Tibial artery (tissue), 4 donors: Measurements from ENCODE around the gene CPT1C.

Experiments used
- DNase-seq, 2 donors: peaks; one replicate each; pipeline ENCODE4 v3.0.0-alpha.2; 2019
- H3K27ac ChIP-seq, 2 donors: fragments of 200-600 bp; sonication (generic) in 1 of 2; 1 replicate in 1 of 2; 2 replicates in 1 of 2; pipeline ENCODE4 v1.5.1; 2018 to 2019; ENCODE audit warnings: mild to moderate bottlenecking in 1 of 2
- H3K27me3 ChIP-seq, 2 donors: fragments of 200-600 bp; sonication (generic) in 1 of 2; one replicate each; pipeline versions ENCODE4 v1.5.1 to v1.6.0; 2016 to 2019
- H3K36me3 ChIP-seq, 3 donors: fragments of 200-600 bp; sonication (generic) in 2 of 3; one replicate each; pipeline ENCODE4 v1.5.1; 2016 to 2019; ENCODE audit warnings: mild to moderate bottlenecking in 2 of 3
- H3K4me1 ChIP-seq, 4 donors: fragments of 200-600 bp; sonication (generic) in 2 of 4; 1 replicate in 3 of 4; 2 replicates in 1 of 4; pipeline ENCODE4 v1.5.1; 2016 to 2019
- H3K4me3 ChIP-seq, 2 donors: fragments of 200-600 bp; sonication (generic) in 1 of 2; 1 replicate in 1 of 2; 2 replicates in 1 of 2; pipeline ENCODE4 v1.5.1; 2018 to 2019; ENCODE audit warnings: mild to moderate bottlenecking in 2 of 2
- H3K9me3 ChIP-seq, 3 donors: fragments of 200-600 bp; sonication (generic) in 1 of 3; one replicate each; pipeline ENCODE4 v1.5.1; 2016 to 2019
- CTCF ChIP-seq, 2 experiments: fragments of 200-600 bp in 1 of 2; fragments of 450-650 bp in 1 of 2; IDR thresholded peaks; one replicate each; pipeline ENCODE4 v1.5.1; 2017 to 2019; ENCODE audit warnings: antibody characterized with exemption in 2 of 2, mild to moderate bottlenecking in 1 of 2, moderate library complexity in 1 of 2
- intact Hi-C: fragments of 100-400 bp; cut with DNase I; formaldehyde crosslinking; loops from one replicate; pipeline ENCODE4 v1.15.0; 2023; ENCODE audit warnings: low total_unique reads

Gene CPT1C

GRCh38 chr19:49761249-49761624, 70.3 kb downstream of the CPT1C start:
- TF ChIP-seq CTCF (IDR thresholded peaks at IDR 0.05), result no peak
- no peaks in the 10 kb centered on the region for H3K27me3 ChIP-seq
- peaks cover 0 to 2% (median 0%) of the 10 kb centered on the region in 3 donors for H3K9me3 ChIP-seq
- H3K36me3 ChIP-seq, result no peaks in the 10 kb centered on the region
- intact Hi-C loops, result loop anchor here (10.0 kb wide), 1 partner anchor 104 kb away; the partner anchor contains the start of gene PNKP
- peak overlapping the region; percentile 28 to 66 for H3K27ac ChIP-seq
- H3K4me1 ChIP-seq, result peaks cover 0 to 16% (median 7%) of the 10 kb centered on the region in 4 donors
- no peak for DNase-seq
- H3K4me3 ChIP-seq, result no peak overlapping the region

GRCh38 chr19:49761625-49762311, 70.9 kb downstream of the CPT1C start:
- Histone ChIP-seq H3K4me3 (no peak overlapping the region), H3K36me3 (no peaks in the 10 kb centered on the region), H3K4me1 (peaks cover 0 to 16% (median 7%) of the 10 kb centered on the region in 4 donors), H3K9me3 (no peaks in the 10 kb centered on the region), H3K27ac (peak overlapping the region; percentile 28 to 66), H3K27me3 (no peaks in the 10 kb centered on the region)
- intact Hi-C loops, result loop anchor here (10.0 kb wide), 1 partner anchor 103 kb away; the partner anchor contains the start of gene PNKP
- TF ChIP-seq CTCF (IDR thresholded peaks at IDR 0.05), result no peak
- peak in 1 of 2 donors; percentile 40 for DNase-seq

- Histone ChIP-seq H3K27me3 (no peaks in the 10 kb centered on the region), H3K4me3 (no peak within 1 kb of the TSS), H3K9me3 (no peaks in the 10 kb centered on the region), H3K27ac (peak within 1 kb of the TSS; percentile 28 to 66), H3K4me1 (peaks cover 0 to 26% (median 17%) of the 10 kb centered on the region in 4 donors), H3K36me3 (no peaks in the 10 kb centered on the region)
- DNase-seq, result no peak
- intact Hi-C loops, result loop anchor here (10.0 kb wide), 1 partner anchor 102 kb away; the partner anchor contains the start of gene PNKP
- TF ChIP-seq CTCF (IDR thresholded peaks at IDR 0.05), result no peak
These were observed 72.3 kb downstream of the CPT1C start, which contains the start of gene TSKS for GRCh38 chr19:49763230-49763629. TSKS (minus strand) TSS chr19:49763306; CDS start chr19:49763247, 59 bp downstream.
